ENCODE measurements around the gene TAP1. TPM values are rescaled to one million over a fixed set of nuclear protein-coding genes. Genes with fewer than 3 reads are reported as not detected.
A peak's percentile ranks its signal among the peaks of the same experiment; 100 is the strongest.

TAP1 gene
- total and polyA plus RNA-seq, 4 donors = 15.3 to 21.3 (median 20.2) TPM

- Histone ChIP-seq H3K4me1 (ENCODE audit: control insufficient read depth, insufficient read depth, low read length) (peaks cover under 1% of the 10 kb centered on the region), H3K4me3 (ENCODE audit: low read depth, low read length) (no peak overlapping the region), H3K27me3 (ENCODE audit: control insufficient read depth, insufficient read depth, low read length) (no peaks in the 10 kb centered on the region), H3K36me3 (ENCODE audit: control insufficient read depth, insufficient read depth, low read length) (peaks cover 31% of the 10 kb centered on the region), H3K27ac (ENCODE audit: low read depth, low read length) (no peak overlapping the region), H3K9me3 (ENCODE audit: control insufficient read depth, insufficient read depth, low read length) (no peaks in the 10 kb centered on the region)
- no peak for DNase-seq (ENCODE audit: low read depth in 4 of 6, low spot score in 6 of 6)
- WGBS (ENCODE audit: insufficient coverage) = 65% methylated on average over 13 of the region's 13 CpGs
Observed at GRCh38 chr6:32832535-32832934, 21.0 kb downstream of the TAP1 start.

- Histone ChIP-seq H3K4me1 (ENCODE audit: control insufficient read depth, insufficient read depth, low read length) (no peaks in the 10 kb centered on the region), H3K4me3 (ENCODE audit: low read depth, low read length) (no peak overlapping the region), H3K9me3 (ENCODE audit: control insufficient read depth, insufficient read depth, low read length) (no peaks in the 10 kb centered on the region), H3K27ac (ENCODE audit: low read depth, low read length) (no peak overlapping the region), H3K36me3 (ENCODE audit: control insufficient read depth, insufficient read depth, low read length) (peaks cover 31% of the 10 kb centered on the region), H3K27me3 (ENCODE audit: control insufficient read depth, insufficient read depth, low read length) (no peaks in the 10 kb centered on the region)
- 83% methylated on average over 2 of the region's 5 CpGs for WGBS (ENCODE audit: insufficient coverage)
- no peak for DNase-seq (ENCODE audit: low read depth in 4 of 6, low spot score in 6 of 6)
Observed at GRCh38 chr6:32830936-32831335, 22.6 kb downstream of the TAP1 start.

DNA sequence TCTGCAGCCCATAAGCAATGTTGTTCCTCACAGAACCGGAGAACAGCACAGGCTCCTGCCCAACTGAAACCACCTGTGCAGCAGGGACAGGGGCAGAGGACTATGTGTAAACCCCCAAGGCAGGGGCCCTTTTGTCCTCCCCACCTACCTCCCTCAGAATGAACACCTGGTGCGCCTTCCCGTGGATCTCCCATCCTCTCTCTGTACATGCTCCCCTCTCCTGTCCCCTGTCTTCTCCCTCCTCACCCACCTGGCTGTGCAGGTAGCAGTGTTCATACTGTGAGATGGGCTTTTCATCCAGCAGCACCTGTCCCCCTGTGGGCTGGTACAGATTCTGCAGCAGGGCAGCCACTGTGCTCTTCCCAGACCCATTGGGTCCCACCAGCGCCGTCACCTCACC, 23.5 kb downstream of the TAP1 start:
- no peak overlapping the region for H3K27ac ChIP-seq (ENCODE audit: low read depth, low read length)
- H3K27me3 ChIP-seq (ENCODE audit: control insufficient read depth, insufficient read depth, low read length) = no peaks in the 10 kb centered on the region
- no peak overlapping the region for H3K4me3 ChIP-seq (ENCODE audit: low read depth, low read length)
- H3K36me3 ChIP-seq (ENCODE audit: control insufficient read depth, insufficient read depth, low read length) = peaks cover 25% of the 10 kb centered on the region
- DNase-seq (ENCODE audit: low read depth in 4 of 6, low spot score in 6 of 6) = no peak
- H3K4me1 ChIP-seq (ENCODE audit: control insufficient read depth, insufficient read depth, low read length) = no peaks in the 10 kb centered on the region
- no peaks in the 10 kb centered on the region for H3K9me3 ChIP-seq (ENCODE audit: control insufficient read depth, insufficient read depth, low read length)
- 96% methylated on average over 5 of the region's 5 CpGs for WGBS (ENCODE audit: insufficient coverage)

- WGBS (ENCODE audit: insufficient coverage) = 56% methylated on average over 5 of the region's 7 CpGs
Observed at GRCh38 chr6:32829495-32829894, 24.0 kb downstream of the TAP1 start.

GRCh38 chr6:32827025-32827424, 26.5 kb downstream of the TAP1 start:
- DNase-seq (ENCODE audit: low read depth in 4 of 6, low spot score in 6 of 6) = no peak
- H3K27me3 ChIP-seq (ENCODE audit: control insufficient read depth, insufficient read depth, low read length) = no peaks in the 10 kb centered on the region
- H3K36me3 ChIP-seq (ENCODE audit: control insufficient read depth, insufficient read depth, low read length) = peaks cover 21% of the 10 kb centered on the region
- no CpG with 5 or more reads among the region's 3 CpGs for WGBS (ENCODE audit: insufficient coverage)
- H3K27ac ChIP-seq (ENCODE audit: low read depth, low read length) = no peak overlapping the region
- H3K9me3 ChIP-seq (ENCODE audit: control insufficient read depth, insufficient read depth, low read length) = no peaks in the 10 kb centered on the region
- H3K4me1 ChIP-seq (ENCODE audit: control insufficient read depth, insufficient read depth, low read length) = no peaks in the 10 kb centered on the region
- no peak overlapping the region for H3K4me3 ChIP-seq (ENCODE audit: low read depth, low read length)

More at GRCh38 chr6:32829495-32829894, 24.0 kb downstream of the TAP1 start:
- Histone ChIP-seq H3K27ac (ENCODE audit: low read depth, low read length) (no peak overlapping the region), H3K27me3 (ENCODE audit: control insufficient read depth, insufficient read depth, low read length) (no peaks in the 10 kb centered on the region), H3K4me1 (ENCODE audit: control insufficient read depth, insufficient read depth, low read length) (no peaks in the 10 kb centered on the region), H3K36me3 (ENCODE audit: control insufficient read depth, insufficient read depth, low read length) (peaks cover 25% of the 10 kb centered on the region), H3K4me3 (ENCODE audit: low read depth, low read length) (no peak overlapping the region), H3K9me3 (ENCODE audit: control insufficient read depth, insufficient read depth, low read length) (no peaks in the 10 kb centered on the region)
- no peak for DNase-seq (ENCODE audit: low read depth in 4 of 6, low spot score in 6 of 6)

DNA sequence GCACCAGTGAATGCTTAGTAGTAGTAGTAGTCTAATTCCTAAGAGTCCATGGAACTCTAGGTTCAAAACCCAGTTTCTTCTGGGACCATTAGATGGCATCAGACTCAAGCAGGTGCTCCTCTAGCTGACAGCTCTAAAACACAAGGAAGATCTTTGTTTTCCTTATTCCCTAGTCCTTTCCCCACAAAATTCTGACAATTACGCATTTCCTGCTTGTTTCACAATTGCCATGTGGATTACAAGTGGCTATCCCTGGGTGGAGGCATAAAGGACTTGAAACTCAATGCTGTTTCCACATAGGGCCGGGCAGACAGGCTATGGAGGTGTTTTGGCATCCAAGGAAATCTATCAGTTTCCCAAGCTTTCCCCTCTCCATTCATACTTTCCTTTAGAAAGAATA, 27.5 kb downstream of the TAP1 start:
- 67% methylated on average over 1 of the region's 2 CpGs for WGBS (ENCODE audit: insufficient coverage)
- Histone ChIP-seq H3K27ac (ENCODE audit: low read depth, low read length) (no peak overlapping the region), H3K9me3 (ENCODE audit: control insufficient read depth, insufficient read depth, low read length) (no peaks in the 10 kb centered on the region), H3K4me3 (ENCODE audit: low read depth, low read length) (no peak overlapping the region), H3K27me3 (ENCODE audit: control insufficient read depth, insufficient read depth, low read length) (no peaks in the 10 kb centered on the region), H3K36me3 (ENCODE audit: control insufficient read depth, insufficient read depth, low read length) (peaks cover 21% of the 10 kb centered on the region), H3K4me1 (ENCODE audit: control insufficient read depth, insufficient read depth, low read length) (no peaks in the 10 kb centered on the region)
- DNase-seq (ENCODE audit: low read depth in 4 of 6, low spot score in 6 of 6) = peak in 2 of 6 donors; percentile 44 to 56

GRCh38 chr6:32819729-32820128, 33.8 kb downstream of the TAP1 start:
- Histone ChIP-seq H3K36me3 (ENCODE audit: control insufficient read depth, insufficient read depth, low read length) (no peaks in the 10 kb centered on the region), H3K9me3 (ENCODE audit: control insufficient read depth, insufficient read depth, low read length) (peaks cover 1% of the 10 kb centered on the region), H3K27me3 (ENCODE audit: control insufficient read depth, insufficient read depth, low read length) (no peaks in the 10 kb centered on the region), H3K27ac (ENCODE audit: low read depth, low read length) (no peak overlapping the region), H3K4me3 (ENCODE audit: low read depth, low read length) (no peak overlapping the region), H3K4me1 (ENCODE audit: control insufficient read depth, insufficient read depth, low read length) (no peaks in the 10 kb centered on the region)
- 49% methylated on average over 2 of the region's 3 CpGs for WGBS (ENCODE audit: insufficient coverage)
- no peak for DNase-seq (ENCODE audit: low read depth in 4 of 6, low spot score in 6 of 6)

DNA sequence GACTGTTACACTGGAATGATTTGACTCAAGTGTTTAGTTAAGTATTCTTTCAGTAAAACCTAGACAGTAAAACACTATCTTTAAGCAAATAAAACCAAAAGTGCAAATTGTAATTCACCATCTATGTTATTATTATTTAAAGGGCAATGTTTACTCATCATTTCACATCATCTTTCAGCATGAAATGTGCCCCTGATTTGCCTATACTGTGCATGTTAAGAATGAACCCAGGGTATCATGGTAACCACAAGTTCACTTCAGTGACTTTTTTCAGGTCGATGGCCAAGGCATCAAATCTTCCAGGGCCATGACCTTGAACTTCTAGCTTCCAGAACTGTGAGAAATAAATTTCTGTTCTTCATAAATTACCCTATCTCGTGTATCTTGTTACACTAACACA, 34.6 kb downstream of the TAP1 start:
- H3K27me3 ChIP-seq (ENCODE audit: control insufficient read depth, insufficient read depth, low read length) = peaks cover 4% of the 10 kb centered on the region
- H3K9me3 ChIP-seq (ENCODE audit: control insufficient read depth, insufficient read depth, low read length) = peaks cover 1% of the 10 kb centered on the region
- H3K4me3 ChIP-seq (ENCODE audit: low read depth, low read length) = no peak overlapping the region
- DNase-seq (ENCODE audit: low read depth in 4 of 6, low spot score in 6 of 6) = no peak
- WGBS (ENCODE audit: insufficient coverage) = no CpG with 5 or more reads among the region's 2 CpGs
- no peaks in the 10 kb centered on the region for H3K4me1 ChIP-seq (ENCODE audit: control insufficient read depth, insufficient read depth, low read length)
- no peak overlapping the region for H3K27ac ChIP-seq (ENCODE audit: low read depth, low read length)
- H3K36me3 ChIP-seq (ENCODE audit: control insufficient read depth, insufficient read depth, low read length) = no peaks in the 10 kb centered on the region

DNA sequence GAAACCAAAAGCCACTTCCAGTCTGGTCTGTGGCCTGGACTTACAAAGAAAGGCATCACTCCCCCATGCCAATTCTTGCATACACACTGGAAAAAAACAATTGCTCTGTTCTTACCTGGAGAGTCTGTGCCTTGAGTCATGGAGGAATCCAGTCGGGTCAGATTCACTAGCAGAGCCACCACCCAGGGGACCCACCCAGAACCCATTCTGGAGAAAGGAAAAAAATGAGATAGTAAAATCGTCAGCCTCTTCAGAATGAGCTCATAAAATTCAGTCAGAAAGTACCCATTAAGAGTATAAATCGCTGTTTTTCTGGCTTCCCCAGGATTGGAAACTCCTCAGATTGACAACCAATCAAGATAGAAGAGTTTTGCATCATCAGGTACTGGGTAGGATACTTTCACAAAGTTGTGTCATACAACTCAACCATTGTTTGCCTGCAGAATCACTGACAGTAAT, 36.7 kb downstream of the TAP1 start, which contains the start of gene HLA-DOB:
Gene HLA-DOB (minus strand): TSS at position 257 of the 459 bp plus-strand sequence. CDS start 51 bp downstream, at position 206.
- DNase-seq (ENCODE audit: low read depth in 4 of 6, low spot score in 6 of 6) = no peak
- no CpG with 5 or more reads among the region's 3 CpGs for WGBS (ENCODE audit: insufficient coverage)
- no peak within 1 kb of the TSS for H3K4me3 ChIP-seq (ENCODE audit: low read depth, low read length)

DNA sequence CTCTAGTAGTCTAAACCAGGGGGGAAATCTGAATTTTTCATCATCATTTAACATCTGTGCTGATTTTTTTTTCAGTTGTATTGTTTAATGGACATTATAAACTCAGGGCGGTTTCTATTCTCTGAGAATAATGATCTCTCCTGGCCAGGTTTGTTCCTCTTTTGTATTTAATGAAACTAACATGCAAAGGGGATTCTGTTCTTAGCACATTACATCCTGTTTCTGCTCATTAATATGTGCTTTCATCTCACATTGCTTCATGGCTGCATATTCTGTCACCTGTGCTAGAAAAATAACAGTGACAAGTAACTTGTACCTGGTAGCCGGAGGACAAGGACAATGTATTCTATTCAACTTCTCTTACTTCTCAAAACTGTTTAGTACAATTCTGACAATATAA, 37.5 kb downstream of the TAP1 start:
- Histone ChIP-seq H3K4me3 (ENCODE audit: low read depth, low read length) (no peak overlapping the region), H3K36me3 (ENCODE audit: control insufficient read depth, insufficient read depth, low read length) (no peaks in the 10 kb centered on the region), H3K27ac (ENCODE audit: low read depth, low read length) (no peak overlapping the region), H3K4me1 (ENCODE audit: control insufficient read depth, insufficient read depth, low read length) (no peaks in the 10 kb centered on the region), H3K27me3 (ENCODE audit: control insufficient read depth, insufficient read depth, low read length) (peaks cover 5% of the 10 kb centered on the region), H3K9me3 (ENCODE audit: control insufficient read depth, insufficient read depth, low read length) (peaks cover 1% of the 10 kb centered on the region)
- DNase-seq (ENCODE audit: low read depth in 4 of 6, low spot score in 6 of 6) = no peak
- no CpG with 5 or more reads among the region's 2 CpGs for WGBS (ENCODE audit: insufficient coverage)

More for the DNA sequence above, 36.7 kb downstream of the TAP1 start, which contains the start of gene HLA-DOB:
- H3K27me3 ChIP-seq (ENCODE audit: control insufficient read depth, insufficient read depth, low read length) = peaks cover 5% of the 10 kb centered on the region
- H3K9me3 ChIP-seq (ENCODE audit: control insufficient read depth, insufficient read depth, low read length) = peaks cover 1% of the 10 kb centered on the region
- H3K4me1 ChIP-seq (ENCODE audit: control insufficient read depth, insufficient read depth, low read length) = no peaks in the 10 kb centered on the region
- H3K36me3 ChIP-seq (ENCODE audit: control insufficient read depth, insufficient read depth, low read length) = no peaks in the 10 kb centered on the region
- no peak within 1 kb of the TSS for H3K27ac ChIP-seq (ENCODE audit: low read depth, low read length)

Data from spinal cord (tissue), 10 donors.